Keratinocyte (primary cell): ENCODE data around the gene FSIP1.

Experiments used
- EZH2 ChIP-seq: IDR thresholded peaks from one replicate; pipeline ENCODE4 v1.6.1; 2012; ENCODE audit warnings: inconsistent platforms, mild to moderate bottlenecking, low read length, moderate library complexity
- TF ChIP-seq, protein P1 (sequence below), 3 experiments: IDR thresholded peaks in 1 of 3; conservative IDR thresholded peaks in 1 of 3; optimal IDR thresholded peaks in 1 of 3; 2 replicates in 2 of 3; 3 replicates in 1 of 3; pipeline versions ENCODE3 to v1.5.1; 2011; ENCODE audit warnings: low read length in 3 of 3, mild to moderate bottlenecking in 3 of 3, moderate library complexity in 2 of 3, control low read depth in 1 of 3, inconsistent platforms in 1 of 3; ENCODE audit not compliant: insufficient read depth in 2 of 3; ENCODE audit errors: extremely low read depth in 1 of 3

DNA sequence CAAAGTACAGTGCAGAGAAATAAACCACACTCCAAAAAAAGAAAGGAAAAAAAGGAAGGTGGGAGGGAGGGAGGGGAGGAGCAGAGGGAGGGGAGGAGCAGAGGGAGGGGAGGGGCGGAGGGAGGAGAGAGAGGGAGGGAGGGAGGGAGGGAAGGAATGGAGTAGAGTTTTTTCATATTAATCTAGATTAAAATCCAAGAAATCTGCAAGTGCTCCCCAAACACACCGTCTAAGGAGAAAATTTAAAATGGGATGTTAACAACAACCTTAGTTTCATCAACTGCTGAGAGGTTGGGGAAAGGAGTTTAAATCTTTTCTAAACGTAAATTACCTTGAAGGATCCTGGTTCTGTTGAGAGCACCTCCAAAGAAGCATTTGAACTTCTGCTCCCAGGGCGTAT is 6.6 kb downstream of the FSIP1 start:
- TF ChIP-seq, protein P1, sequence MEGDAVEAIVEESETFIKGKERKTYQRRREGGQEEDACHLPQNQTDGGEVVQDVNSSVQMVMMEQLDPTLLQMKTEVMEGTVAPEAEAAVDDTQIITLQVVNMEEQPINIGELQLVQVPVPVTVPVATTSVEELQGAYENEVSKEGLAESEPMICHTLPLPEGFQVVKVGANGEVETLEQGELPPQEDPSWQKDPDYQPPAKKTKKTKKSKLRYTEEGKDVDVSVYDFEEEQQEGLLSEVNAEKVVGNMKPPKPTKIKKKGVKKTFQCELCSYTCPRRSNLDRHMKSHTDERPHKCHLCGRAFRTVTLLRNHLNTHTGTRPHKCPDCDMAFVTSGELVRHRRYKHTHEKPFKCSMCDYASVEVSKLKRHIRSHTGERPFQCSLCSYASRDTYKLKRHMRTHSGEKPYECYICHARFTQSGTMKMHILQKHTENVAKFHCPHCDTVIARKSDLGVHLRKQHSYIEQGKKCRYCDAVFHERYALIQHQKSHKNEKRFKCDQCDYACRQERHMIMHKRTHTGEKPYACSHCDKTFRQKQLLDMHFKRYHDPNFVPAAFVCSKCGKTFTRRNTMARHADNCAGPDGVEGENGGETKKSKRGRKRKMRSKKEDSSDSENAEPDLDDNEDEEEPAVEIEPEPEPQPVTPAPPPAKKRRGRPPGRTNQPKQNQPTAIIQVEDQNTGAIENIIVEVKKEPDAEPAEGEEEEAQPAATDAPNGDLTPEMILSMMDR (optimal IDR thresholded peaks at IDR 0.05 in 1 of 3, IDR thresholded peaks at IDR 0.05 in 1 of 3, conservative IDR thresholded peaks at IDR 0.05 in 1 of 3; ENCODE audit: extremely low read depth in 1 of 3, insufficient read depth in 2 of 3, low read length in 3 of 3) = no peak
- no peak for TF ChIP-seq EZH2
